Nephron progenitor cell (in vitro differentiated cells): ENCODE measurements around the gene TMEM143.

Source experiments
- DNase-seq: peaks from one replicate; pipeline ENCODE4 v3.0.0; 2021
- H3K27ac Mint-ChIP-seq: 2 replicates; pipeline ENCODE4 v1.8.0; 2021; ENCODE audit warnings: mild to moderate bottlenecking, moderate library complexity, mixed read lengths
- H3K27me3 Mint-ChIP-seq: 2 replicates; pipeline ENCODE4 v1.8.0; 2021; ENCODE audit warnings: mild to moderate bottlenecking, low read depth, mixed read lengths; ENCODE audit not compliant: poor library complexity
- H3K36me3 Mint-ChIP-seq: 2 replicates; pipeline ENCODE4 v1.8.0; 2021; ENCODE audit warnings: low read depth, mixed read lengths
- H3K4me1 Mint-ChIP-seq: 2 replicates; pipeline ENCODE4 v1.8.0; 2021; ENCODE audit warnings: mixed read lengths
- H3K4me3 Mint-ChIP-seq: 2 replicates; pipeline ENCODE4 v1.8.0; 2021; ENCODE audit warnings: mild to moderate bottlenecking, moderate library complexity, mixed read lengths
- H3K9me3 Mint-ChIP-seq: 2 replicates; pipeline ENCODE4 v1.8.0; 2021; ENCODE audit warnings: mild to moderate bottlenecking, moderate library complexity, mixed read lengths
- TF ChIP-seq, protein P1 (sequence below): fragments of 200-600 bp; sonication (generic); IDR thresholded peaks from 2 replicates; pipeline ENCODE4 v1.5.0; 2021; ENCODE audit warnings: antibody characterized with exemption

The TMEM143 gene

DNA sequence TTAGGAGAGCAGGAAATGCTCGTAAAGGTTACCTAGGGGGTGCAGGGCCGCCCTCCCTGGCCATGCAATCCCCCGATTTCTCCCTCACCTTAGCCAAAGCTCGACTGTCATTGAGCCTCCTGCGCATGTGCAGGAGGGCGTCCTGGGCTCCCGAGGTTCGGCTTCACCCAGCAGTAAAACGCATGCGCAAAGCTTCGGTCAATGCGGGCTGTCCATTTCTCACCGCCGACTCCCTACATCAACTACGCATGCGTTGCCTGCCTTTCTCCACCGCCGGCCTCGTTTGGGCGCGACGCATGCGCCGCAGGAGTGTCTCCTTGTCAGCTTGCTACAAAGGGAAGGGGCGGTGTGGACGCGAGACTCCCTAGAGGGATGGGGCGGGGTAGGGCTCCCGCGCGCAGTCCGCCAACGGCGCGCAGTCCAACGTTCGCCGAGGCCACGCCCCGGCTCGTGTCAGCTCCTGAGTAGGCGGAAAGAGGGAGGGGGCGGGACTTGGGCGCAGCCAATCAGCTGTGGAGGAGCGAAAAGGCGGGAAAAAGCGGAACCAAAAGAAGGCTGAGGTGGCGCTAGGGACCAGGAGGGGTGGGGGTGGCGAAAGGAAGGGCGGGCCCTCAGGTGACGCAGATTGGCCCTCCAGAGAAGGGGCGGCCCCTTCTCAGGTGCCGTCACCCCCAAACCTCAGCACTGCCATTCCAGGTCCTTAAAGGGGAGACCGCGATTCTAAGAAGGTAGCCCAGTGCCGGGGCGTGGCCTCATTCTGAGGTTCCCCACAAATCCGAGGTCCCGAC lies at the start of gene TMEM143, which contains the start of gene SYNGR4:
TSS of gene TMEM143 (minus strand) at position 131 of the 788 bp plus-strand sequence. CDS start at position 111, 20 bp downstream.
TSS of gene SYNGR4 (plus strand) at position 558 of the 788 bp plus-strand sequence. CDS start 1,476 bp downstream, outside the sequence.
- peak; percentile 97 for DNase-seq
- H3K4me1 Mint-ChIP-seq, result peaks cover 12% of the 10 kb centered on the region
- peak within 1 kb of the TSS; percentile 83 for H3K4me3 Mint-ChIP-seq
- peaks cover 7% of the 10 kb centered on the region for H3K27me3 Mint-ChIP-seq
- peaks cover 4% of the 10 kb centered on the region for H3K36me3 Mint-ChIP-seq
- no peaks in the 10 kb centered on the region for H3K9me3 Mint-ChIP-seq
- TF ChIP-seq, protein P1, sequence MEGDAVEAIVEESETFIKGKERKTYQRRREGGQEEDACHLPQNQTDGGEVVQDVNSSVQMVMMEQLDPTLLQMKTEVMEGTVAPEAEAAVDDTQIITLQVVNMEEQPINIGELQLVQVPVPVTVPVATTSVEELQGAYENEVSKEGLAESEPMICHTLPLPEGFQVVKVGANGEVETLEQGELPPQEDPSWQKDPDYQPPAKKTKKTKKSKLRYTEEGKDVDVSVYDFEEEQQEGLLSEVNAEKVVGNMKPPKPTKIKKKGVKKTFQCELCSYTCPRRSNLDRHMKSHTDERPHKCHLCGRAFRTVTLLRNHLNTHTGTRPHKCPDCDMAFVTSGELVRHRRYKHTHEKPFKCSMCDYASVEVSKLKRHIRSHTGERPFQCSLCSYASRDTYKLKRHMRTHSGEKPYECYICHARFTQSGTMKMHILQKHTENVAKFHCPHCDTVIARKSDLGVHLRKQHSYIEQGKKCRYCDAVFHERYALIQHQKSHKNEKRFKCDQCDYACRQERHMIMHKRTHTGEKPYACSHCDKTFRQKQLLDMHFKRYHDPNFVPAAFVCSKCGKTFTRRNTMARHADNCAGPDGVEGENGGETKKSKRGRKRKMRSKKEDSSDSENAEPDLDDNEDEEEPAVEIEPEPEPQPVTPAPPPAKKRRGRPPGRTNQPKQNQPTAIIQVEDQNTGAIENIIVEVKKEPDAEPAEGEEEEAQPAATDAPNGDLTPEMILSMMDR, result no peak
- H3K27ac Mint-ChIP-seq, result peak within 1 kb of the TSS; percentile 68

- TF ChIP-seq, protein P1, result no peak
- H3K4me3 Mint-ChIP-seq, result no peak overlapping the region
- peaks cover 4% of the 10 kb centered on the region for H3K9me3 Mint-ChIP-seq
- H3K4me1 Mint-ChIP-seq, result peaks cover 25% of the 10 kb centered on the region
- peaks cover 5% of the 10 kb centered on the region for H3K36me3 Mint-ChIP-seq
- peak overlapping the region; percentile 53 for H3K27ac Mint-ChIP-seq
- DNase-seq, result no peak
- peaks cover 4% of the 10 kb centered on the region for H3K27me3 Mint-ChIP-seq
Observed at GRCh38 chr19:48405850-48406249, 42.1 kb upstream of the TMEM143 start.

GRCh38 chr19:48405010-48405659 lies 41.4 kb upstream of the TMEM143 start:
- H3K27me3 Mint-ChIP-seq, result peaks cover 4% of the 10 kb centered on the region
- no peak overlapping the region for H3K4me3 Mint-ChIP-seq
- DNase-seq, result no peak
- no peak overlapping the region for H3K27ac Mint-ChIP-seq
- TF ChIP-seq, protein P1, result no peak
- H3K4me1 Mint-ChIP-seq, result peaks cover 32% of the 10 kb centered on the region
- peaks cover 4% of the 10 kb centered on the region for H3K9me3 Mint-ChIP-seq
- H3K36me3 Mint-ChIP-seq, result peaks cover 5% of the 10 kb centered on the region

GRCh38 chr19:48403606-48404005 lies 39.9 kb upstream of the TMEM143 start:
- TF ChIP-seq, protein P1, result no peak
- Mint-ChIP-seq H3K36me3 (peaks cover 5% of the 10 kb centered on the region), H3K27me3 (peaks cover 2% of the 10 kb centered on the region), H3K4me1 (peaks cover 39% of the 10 kb centered on the region), H3K9me3 (peaks cover 4% of the 10 kb centered on the region), H3K27ac (no peak overlapping the region), H3K4me3 (no peak overlapping the region)
- DNase-seq, result no peak

DNA sequence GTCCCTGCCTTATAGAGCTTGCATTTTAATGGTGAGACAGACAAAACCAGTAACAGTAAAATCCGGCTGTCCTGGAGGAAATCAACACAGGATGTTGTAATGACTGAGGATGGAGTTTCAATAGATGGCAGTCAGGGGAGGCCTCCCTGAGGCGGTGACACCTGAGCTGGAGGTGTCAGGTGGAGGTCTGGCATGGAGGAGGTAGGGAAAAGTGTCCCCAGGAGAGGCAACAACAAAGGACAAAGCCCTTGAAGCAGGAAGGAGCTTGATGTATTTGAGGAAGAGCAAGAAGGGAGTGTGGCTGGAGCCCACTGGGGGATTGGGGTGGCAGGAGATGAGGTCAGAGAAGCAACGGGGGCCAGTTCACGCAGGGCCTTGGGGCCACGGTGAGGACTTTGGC lies 37.5 kb upstream of the TMEM143 start:
- peaks cover 5% of the 10 kb centered on the region for H3K36me3 Mint-ChIP-seq
- H3K4me1 Mint-ChIP-seq, result peaks cover 54% of the 10 kb centered on the region
- H3K9me3 Mint-ChIP-seq, result peaks cover 4% of the 10 kb centered on the region
- TF ChIP-seq, protein P1, result no peak
- no peak overlapping the region for H3K4me3 Mint-ChIP-seq
- H3K27me3 Mint-ChIP-seq, result peaks cover 17% of the 10 kb centered on the region
- DNase-seq, result no peak
- H3K27ac Mint-ChIP-seq, result peak overlapping the region; percentile 20
